Suprapubic skin (tissue), 4 donors: ENCODE data around the gene ELMO1.

Experiments used
- CTCF ChIP-seq, 2 donors: fragments of 200-600 bp in 1 of 2; fragments of 450-650 bp in 1 of 2; sonication (generic) in 1 of 2; IDR thresholded peaks; one replicate each; pipeline ENCODE4 v1.5.1; 2016 to 2019; ENCODE audit warnings: antibody characterized with exemption in 2 of 2, mild to moderate bottlenecking in 1 of 2, moderate library complexity in 1 of 2
- EP300 ChIP-seq: sonication (generic); formaldehyde crosslinking; IDR thresholded peaks from one replicate; pipeline ENCODE4 v1.6.1; 2017; ENCODE audit warnings: antibody characterized with exemption
- POLR2A ChIP-seq, 2 donors: fragments of 450-650 bp; IDR thresholded peaks; one replicate each; pipeline ENCODE4 v1.6.1; 2017; ENCODE audit warnings: antibody characterized with exemption in 2 of 2, mild to moderate bottlenecking in 2 of 2, moderate library complexity in 2 of 2
- POLR2AphosphoS5 ChIP-seq, 3 donors: sonication (generic); formaldehyde crosslinking; IDR thresholded peaks; one replicate each; pipeline ENCODE4 v1.6.1; 2017; ENCODE audit warnings: antibody characterized with exemption in 3 of 3

- no peak for TF ChIP-seq CTCF (IDR thresholded peaks at IDR 0.05)
- no peak for TF ChIP-seq POLR2AphosphoS5 (IDR thresholded peaks at IDR 0.05)
- TF ChIP-seq POLR2A (IDR thresholded peaks at IDR 0.05), result no peak
- no peak for TF ChIP-seq EP300
Measured at GRCh38 chr7:36928718-36929117, 519.9 kb downstream of the ELMO1 start.
